PC-9 (cell line): ENCODE measurements around the gene ERC2.

Experiments
- CTCF ChIP-seq: fragments of 200-600 bp; sonication (generic); conservative IDR thresholded peaks from 2 replicates; pipeline ENCODE4 v1.6.1; 2017; ENCODE audit warnings: mixed run types, antibody characterized with exemption, mild to moderate bottlenecking, moderate library complexity
- EZH2 ChIP-seq: fragments of 200-600 bp; sonication (generic); IDR thresholded peaks from 2 replicates; pipeline ENCODE4 v1.8.0; 2017; ENCODE audit warnings: antibody characterized with exemption, low read depth

GRCh38 chr3:55910543-55910942 lies 557.7 kb downstream of the ERC2 start:
- TF ChIP-seq CTCF (no peak), EZH2 (no peak)
